Cardiac muscle cell (in vitro differentiated cells and primary cell): ENCODE measurements around the gene GATD1. TPM values are rescaled to one million over a fixed set of nuclear protein-coding genes. Genes with fewer than 3 reads are reported as not detected.

Source experiments
- DNase-seq, 2 donors: peaks; one replicate each; pipeline versions ENCODE4 v3.0.0 to v3.0.0-alpha.2; 2010 to 2017; ENCODE audit warnings: low read depth in 1 of 2, low spot score in 1 of 2
- H3K27ac ChIP-seq: fragments of 200-600 bp; sonication (generic); 2 replicates; pipeline ENCODE4 v1.5.1; 2016
- H3K27me3 ChIP-seq: fragments of 200-600 bp; sonication (generic); 2 replicates; pipeline ENCODE4 v1.6.0; 2016; ENCODE audit warnings: control low read depth
- H3K36me3 ChIP-seq: fragments of 200-600 bp; sonication (generic); 2 replicates; pipeline ENCODE4 v1.5.1; 2016; ENCODE audit warnings: control low read depth
- H3K4me1 ChIP-seq: fragments of 200-600 bp; sonication (generic); 2 replicates; pipeline ENCODE4 v1.8.1; 2017; ENCODE audit warnings: low read depth, mild to moderate bottlenecking, mixed run types
- H3K4me3 ChIP-seq: fragments of 200-600 bp; sonication (generic); 2 replicates; pipeline ENCODE4 v1.5.1; 2016; ENCODE audit warnings: mild to moderate bottlenecking
- H3K9me3 ChIP-seq: fragments of 200-600 bp; sonication (generic); 2 replicates; pipeline ENCODE4 v1.5.1; 2017; ENCODE audit warnings: low read depth, mild to moderate bottlenecking, control low read depth
- CTCF ChIP-seq: IDR thresholded peaks from 2 replicates; pipeline ENCODE4 v1.5.1; 2012; ENCODE audit warnings: low read depth, mild to moderate bottlenecking, low read length
- polyA plus RNA-seq: library from polyadenylated mRNA; unstranded; fragments of >200 nt; fragmentation: Nextera tagmentation; extraction: Ambion mirVana; gene quantifications from 2 replicates; pipeline ENCODE4 v1.2.1, GENCODE V29; 2016
- total RNA-seq: library from RNA; depleted of rRNA; stranded (reverse); fragments of >200 nt; gene quantifications from 2 replicates; pipeline ENCODE4 v1.2.3, GENCODE V29; 2016

GATD1 gene
- total and polyA plus RNA-seq, 2 experiments from 2014 or later: 60.4 to 64.1 TPM

GRCh38 chr11:791658-792534, 14.6 kb upstream of the GATD1 start:
- Histone ChIP-seq H3K9me3 (no peaks in the 10 kb centered on the region), H3K4me1 (peaks cover 20% of the 10 kb centered on the region), H3K27ac (no peak overlapping the region), H3K27me3 (no peaks in the 10 kb centered on the region), H3K36me3 (no peaks in the 10 kb centered on the region), H3K4me3 (no peak overlapping the region)
- no peak for TF ChIP-seq CTCF
- no peak for DNase-seq

- Histone ChIP-seq H3K27me3 (no peaks in the 10 kb centered on the region), H3K36me3 (no peaks in the 10 kb centered on the region), H3K4me3 (no peak overlapping the region), H3K4me1 (peaks cover 10% of the 10 kb centered on the region), H3K27ac (no peak overlapping the region), H3K9me3 (no peaks in the 10 kb centered on the region)
- peak; percentile 37 to 41 for DNase-seq
- no peak for TF ChIP-seq CTCF
Measured at GRCh38 chr11:790721-791564, 13.7 kb upstream of the GATD1 start.

GRCh38 chr11:789943-790342, 12.7 kb upstream of the GATD1 start, which contains the start of gene CEND1:
Gene CEND1 (minus strand): TSS chr11:790090. CDS start chr11:788576, 1,514 bp downstream.
- Histone ChIP-seq H3K27ac (no peak within 1 kb of the TSS), H3K9me3 (no peaks in the 10 kb centered on the region), H3K27me3 (no peaks in the 10 kb centered on the region), H3K36me3 (no peaks in the 10 kb centered on the region), H3K4me3 (no peak within 1 kb of the TSS), H3K4me1 (peaks cover 6% of the 10 kb centered on the region)
- TF ChIP-seq CTCF: no peak
- peak in 1 of 2 donors; percentile 54 for DNase-seq

- no peak for TF ChIP-seq CTCF
- no peak overlapping the region for H3K4me3 ChIP-seq
- peaks cover 6% of the 10 kb centered on the region for H3K4me1 ChIP-seq
- H3K36me3 ChIP-seq: no peaks in the 10 kb centered on the region
- no peaks in the 10 kb centered on the region for H3K27me3 ChIP-seq
- no peaks in the 10 kb centered on the region for H3K9me3 ChIP-seq
- H3K27ac ChIP-seq: no peak overlapping the region
- DNase-seq: no peak
Measured at GRCh38 chr11:788953-789940, 12.0 kb upstream of the GATD1 start.
